Hepatocyte (in vitro differentiated cells): Measurements from ENCODE around the gene DOCK3.

Experiments
- CTCF ChIP-seq: fragments of 200-600 bp; sonication (generic); IDR thresholded peaks from 2 replicates; pipeline ENCODE4 v1.5.1; 2016; ENCODE audit warnings: antibody characterized with exemption, mild to moderate bottlenecking; ENCODE audit not compliant: poor library complexity
- EZH2 ChIP-seq: fragments of 200-600 bp; sonication (generic); IDR thresholded peaks from 2 replicates; pipeline ENCODE4 v1.6.1; 2016; ENCODE audit warnings: antibody characterized with exemption, mild to moderate bottlenecking, borderline replicate concordance

- TF ChIP-seq CTCF (no peak), EZH2 (no peak)
Observed at GRCh38 chr3:51392355-51393133, 717.8 kb downstream of the DOCK3 start.
